Choroid plexus epithelial cell (primary cell): ENCODE measurements around the gene NCOR2.
A peak's percentile ranks its signal among the peaks of the same experiment; 100 is the strongest.

Experiments used
- DNase-seq: peaks from one replicate; pipeline ENCODE4 v3.0.0-alpha.2; 2010; ENCODE audit warnings: low read depth
- H3K4me3 ChIP-seq: 2 replicates; pipeline ENCODE4 v1.5.1; 2011; ENCODE audit warnings: low read depth, mild to moderate bottlenecking, control low read depth, low read length, moderate library complexity
- TF ChIP-seq, protein P1 (sequence below): conservative IDR thresholded peaks from 2 replicates; pipeline ENCODE4 v1.5.1; 2011; ENCODE audit warnings: low read depth, mild to moderate bottlenecking, control low read depth, inconsistent platforms, low read length, moderate library complexity

Gene NCOR2

DNA sequence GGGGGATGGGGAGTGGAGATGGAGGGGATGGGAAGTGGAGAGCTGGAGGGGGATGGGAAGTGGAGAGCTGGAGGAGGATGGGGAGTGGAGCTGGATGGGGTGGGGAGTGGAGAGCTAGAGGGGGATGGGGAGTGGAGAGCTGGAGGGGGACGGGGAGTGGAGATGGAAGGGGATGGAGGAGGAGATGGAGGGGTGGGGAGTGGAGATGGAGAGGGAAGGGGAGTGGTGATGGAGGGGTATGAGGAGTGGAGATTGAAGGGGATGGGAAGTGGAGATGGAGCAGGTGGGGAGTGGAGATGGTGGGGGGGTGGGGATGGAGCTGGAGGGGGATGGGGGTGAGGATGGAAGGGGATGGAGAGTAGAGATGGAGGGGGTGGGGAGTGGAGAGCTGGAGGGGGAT is 26.1 kb downstream of the NCOR2 start:
- TF ChIP-seq, protein P1, sequence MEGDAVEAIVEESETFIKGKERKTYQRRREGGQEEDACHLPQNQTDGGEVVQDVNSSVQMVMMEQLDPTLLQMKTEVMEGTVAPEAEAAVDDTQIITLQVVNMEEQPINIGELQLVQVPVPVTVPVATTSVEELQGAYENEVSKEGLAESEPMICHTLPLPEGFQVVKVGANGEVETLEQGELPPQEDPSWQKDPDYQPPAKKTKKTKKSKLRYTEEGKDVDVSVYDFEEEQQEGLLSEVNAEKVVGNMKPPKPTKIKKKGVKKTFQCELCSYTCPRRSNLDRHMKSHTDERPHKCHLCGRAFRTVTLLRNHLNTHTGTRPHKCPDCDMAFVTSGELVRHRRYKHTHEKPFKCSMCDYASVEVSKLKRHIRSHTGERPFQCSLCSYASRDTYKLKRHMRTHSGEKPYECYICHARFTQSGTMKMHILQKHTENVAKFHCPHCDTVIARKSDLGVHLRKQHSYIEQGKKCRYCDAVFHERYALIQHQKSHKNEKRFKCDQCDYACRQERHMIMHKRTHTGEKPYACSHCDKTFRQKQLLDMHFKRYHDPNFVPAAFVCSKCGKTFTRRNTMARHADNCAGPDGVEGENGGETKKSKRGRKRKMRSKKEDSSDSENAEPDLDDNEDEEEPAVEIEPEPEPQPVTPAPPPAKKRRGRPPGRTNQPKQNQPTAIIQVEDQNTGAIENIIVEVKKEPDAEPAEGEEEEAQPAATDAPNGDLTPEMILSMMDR: no peak
- H3K4me3 ChIP-seq: no peak overlapping the region
- no peak for DNase-seq

DNA sequence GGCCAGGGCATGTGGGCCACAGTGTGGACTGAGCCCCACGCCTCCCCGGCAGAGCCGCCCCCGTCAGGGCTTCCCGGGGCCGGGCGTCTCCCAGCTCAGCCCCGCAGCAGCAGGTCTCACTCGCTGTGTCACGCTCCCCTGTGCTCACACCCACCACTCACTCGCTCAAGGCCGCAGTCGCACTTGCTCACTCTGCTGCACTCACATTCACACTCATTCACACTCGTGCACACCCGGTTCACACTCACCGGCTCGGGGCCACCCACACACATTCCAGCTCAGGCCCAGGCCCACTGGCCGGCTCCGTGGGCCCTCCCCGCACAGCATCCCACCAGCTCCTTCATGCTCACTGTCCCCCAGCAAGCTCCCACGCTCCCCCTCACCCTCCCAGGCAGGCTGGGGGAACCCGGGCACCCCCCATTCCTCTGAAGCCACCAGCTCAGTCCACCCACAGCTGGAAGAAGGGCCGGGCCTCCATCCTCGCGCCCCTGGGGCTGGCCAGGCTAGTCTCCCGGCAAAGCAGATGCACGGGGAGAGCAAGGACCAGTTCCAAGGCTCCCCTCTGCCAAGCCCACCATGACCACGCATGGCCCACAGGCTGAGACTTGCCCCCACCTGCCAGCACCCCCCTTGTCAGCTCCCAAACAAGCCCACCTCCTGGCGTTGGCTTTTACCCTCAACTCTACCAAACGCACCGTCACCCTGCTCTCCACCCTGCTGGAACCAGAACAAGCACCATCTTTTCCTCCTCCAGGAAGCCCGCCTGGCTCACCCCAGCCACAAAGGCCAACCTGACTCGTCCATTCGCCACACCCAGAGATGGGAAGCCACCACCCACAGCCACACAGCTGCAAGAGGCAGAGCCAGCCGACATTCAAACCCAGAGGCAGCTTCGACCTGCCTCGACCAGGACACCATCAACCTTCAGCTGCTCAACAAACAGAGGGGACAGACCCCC is 28.0 kb downstream of the NCOR2 start:
- TF ChIP-seq, protein P1: no peak
- no peak overlapping the region for H3K4me3 ChIP-seq
- no peak for DNase-seq

DNA sequence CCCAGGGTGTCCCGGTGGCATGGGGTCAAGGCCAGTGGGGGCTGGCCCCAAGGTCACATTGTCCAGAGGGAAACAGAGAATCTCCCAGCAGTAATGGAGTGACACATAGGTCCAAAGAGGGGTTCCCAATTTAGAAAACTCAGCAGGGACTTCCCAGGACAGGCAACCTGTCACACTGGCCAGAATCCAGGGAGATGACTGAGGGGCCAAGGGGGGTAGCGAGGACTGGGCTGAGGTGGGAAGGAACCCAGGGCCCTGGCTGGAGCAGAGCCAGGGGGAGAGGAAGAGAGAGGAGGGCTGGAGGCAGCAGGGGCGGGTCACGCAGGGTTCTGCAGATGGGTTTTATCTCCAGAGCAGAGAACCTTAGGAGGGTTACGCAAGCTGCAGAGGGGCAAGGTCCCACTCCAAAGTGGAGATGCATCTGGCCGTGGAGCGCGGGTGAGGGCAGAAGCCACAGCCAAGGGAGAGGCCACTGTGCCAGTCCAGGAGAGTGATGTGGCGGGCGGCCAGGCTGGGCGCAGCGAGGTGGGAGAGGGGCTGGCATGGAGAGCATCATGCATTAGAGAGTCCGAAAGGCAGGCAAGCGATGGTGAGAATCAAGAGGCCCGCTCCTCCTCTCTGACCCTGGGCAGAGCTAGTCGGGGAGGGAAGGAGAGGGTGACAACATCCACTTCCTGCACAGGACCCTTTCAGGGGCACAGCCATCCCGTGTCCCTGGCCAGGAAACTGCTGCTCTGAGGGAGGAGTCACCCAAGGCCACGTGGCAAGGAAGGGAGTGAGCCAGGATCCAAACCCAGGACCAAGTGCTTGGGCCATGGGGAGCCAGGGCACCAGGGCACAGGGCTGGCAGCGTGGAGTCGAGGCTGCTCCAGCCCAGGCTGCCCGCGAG is 29.0 kb downstream of the NCOR2 start:
- DNase-seq: no peak

DNA sequence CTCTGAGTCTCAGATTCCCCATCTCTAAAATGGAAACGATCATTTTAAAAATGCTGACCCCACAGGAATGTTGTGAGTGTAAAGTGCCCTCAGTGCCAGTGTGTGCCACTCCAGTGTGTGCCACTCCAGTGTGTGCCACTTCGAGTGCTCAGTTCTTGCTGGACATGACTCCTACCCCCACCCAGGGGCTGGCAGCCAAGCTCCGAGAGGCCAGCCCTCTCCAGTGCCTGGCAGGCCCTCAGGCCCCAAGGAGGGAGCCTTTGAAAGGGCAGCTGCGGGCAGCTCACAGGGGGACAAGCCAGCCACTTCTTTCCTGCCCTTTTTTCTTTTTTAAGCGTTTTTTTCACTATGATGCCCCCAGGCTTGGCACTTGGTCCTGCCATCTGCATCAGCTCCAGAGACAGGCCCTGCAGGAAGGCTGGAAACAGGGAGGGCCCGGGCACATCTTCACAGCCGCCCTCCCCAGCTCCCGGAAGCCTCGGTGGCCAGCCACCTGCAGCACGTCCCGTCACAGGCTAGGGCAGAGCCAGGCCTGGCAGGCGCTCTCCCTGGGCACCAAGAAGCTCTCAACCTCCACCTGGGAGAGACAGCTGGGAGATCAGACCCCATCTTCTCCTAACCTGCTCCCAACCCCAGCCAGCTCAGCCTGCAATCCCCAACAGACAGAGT is 29.8 kb downstream of the NCOR2 start:
- TF ChIP-seq, protein P1: no peak
- no peak for DNase-seq
- no peak overlapping the region for H3K4me3 ChIP-seq

More for the DNA sequence above, 29.0 kb downstream of the NCOR2 start:
- TF ChIP-seq, protein P1: no peak
- no peak overlapping the region for H3K4me3 ChIP-seq

- no peak overlapping the region for H3K4me3 ChIP-seq
- TF ChIP-seq, protein P1: no peak
- DNase-seq: peak; percentile 66
Measured at GRCh38 chr12:124536641-124537040, 30.8 kb downstream of the NCOR2 start.
